HL-60 (cell line): ENCODE data around the gene POLR2H.

Experiments
- DNase-seq, 2 experiments: peaks; one replicate each; pipeline ENCODE4 v3.0.0-alpha.2; 2010 to 2020; ENCODE audit warnings: low read depth in 1 of 2, low spot score in 1 of 2
- H3K27ac ChIP-seq: fragments of 250-450 bp; sonication (Bioruptor Pico); replicated peaks from 2 replicates; pipeline ENCODE4 v1.5.1; 2020; ENCODE audit warnings: mild to moderate bottlenecking, moderate library complexity
- H3K27me3 ChIP-seq: fragments of 250-450 bp; sonication (Bioruptor Pico); 2 replicates; pipeline ENCODE4 v1.5.1; 2021; ENCODE audit warnings: mild to moderate bottlenecking, moderate library complexity; ENCODE audit not compliant: insufficient read depth, poor library complexity, severe bottlenecking
- H3K4me3 ChIP-seq: replicated peaks from 2 replicates; pipeline ENCODE4 v1.5.1; 2011; ENCODE audit warnings: mild to moderate bottlenecking, control low read depth, low read length; ENCODE audit not compliant: insufficient read depth
- CTCF ChIP-seq: IDR thresholded peaks from one replicate; pipeline ENCODE4 v1.5.1; 2011; ENCODE audit warnings: low read length, control low read depth, inconsistent platforms; ENCODE audit not compliant: insufficient read depth
- GABPA ChIP-seq: IDR thresholded peaks from 2 replicates; pipeline ENCODE4 v1.6.1; 2012; ENCODE audit warnings: low read depth
- POLR2AphosphoS5 ChIP-seq: IDR thresholded peaks from 2 replicates; pipeline ENCODE4 v1.6.1; 2012; ENCODE audit warnings: low read depth
- REST ChIP-seq: IDR thresholded peaks from 2 replicates; pipeline ENCODE4 v1.6.1; 2012; ENCODE audit warnings: low read depth; ENCODE audit not compliant: insufficient replicate concordance
- SPI1 ChIP-seq: IDR thresholded peaks from 2 replicates; pipeline ENCODE4 v1.6.1; 2012; ENCODE audit warnings: low read depth, mild to moderate bottlenecking, borderline replicate concordance

POLR2H gene

GRCh38 chr3:184373422-184373821, 11.9 kb downstream of the POLR2H start:
- no peak overlapping the region for H3K27ac ChIP-seq
- DNase-seq = no peak
- TF ChIP-seq CTCF (no peak), SPI1 (no peak), POLR2AphosphoS5 (no peak), GABPA (no peak), REST (no peak)
- peaks cover 21% of the 10 kb centered on the region for H3K27me3 ChIP-seq
- no peak overlapping the region for H3K4me3 ChIP-seq

GRCh38 chr3:184375747-184376461, 14.4 kb downstream of the POLR2H start:
- TF ChIP-seq GABPA (no peak), POLR2AphosphoS5 (no peak), REST (no peak), CTCF (no peak), SPI1 (no peak)
- Histone ChIP-seq H3K27me3 (peaks cover 32% of the 10 kb centered on the region), H3K4me3 (no peak overlapping the region)

GRCh38 chr3:184377374-184377773, 15.9 kb downstream of the POLR2H start:
- DNase-seq = no peak

More at GRCh38 chr3:184375747-184376461, 14.4 kb downstream of the POLR2H start:
- H3K27ac ChIP-seq = no peak overlapping the region
- DNase-seq = no peak

More at GRCh38 chr3:184377374-184377773, 15.9 kb downstream of the POLR2H start:
- Histone ChIP-seq H3K27ac (no peak overlapping the region), H3K27me3 (peaks cover 46% of the 10 kb centered on the region), H3K4me3 (no peak overlapping the region)
- TF ChIP-seq GABPA (no peak), REST (no peak), POLR2AphosphoS5 (no peak), SPI1 (no peak), CTCF (no peak)
